Neuronal stem cell (in vitro differentiated cells): ENCODE results near the gene RSPRY1.

Experiments
- DNase-seq: peaks from one replicate; pipeline ENCODE4 v3.0.0-alpha.2; 2013; ENCODE audit warnings: low spot score
- H2AFZ ChIP-seq: one replicate; pipeline ENCODE4 v1.6.1; 2013; ENCODE audit warnings: mild to moderate bottlenecking, low read length, inconsistent platforms
- H2AK5ac ChIP-seq: 2 replicates; pipeline ENCODE4 v1.6.1; 2013; ENCODE audit warnings: low read depth, mild to moderate bottlenecking, inconsistent platforms, low read length, moderate library complexity, mixed read lengths
- H2BK120ac ChIP-seq: 2 replicates; pipeline ENCODE4 v1.6.1; 2013; ENCODE audit warnings: low read depth, mild to moderate bottlenecking, inconsistent platforms, low read length, moderate library complexity, mixed read lengths
- H2BK12ac ChIP-seq: one replicate; pipeline ENCODE4 v1.6.1; 2013; ENCODE audit warnings: low read length, inconsistent platforms
- H2BK15ac ChIP-seq: 2 replicates; pipeline ENCODE4 v1.6.1; 2013; ENCODE audit warnings: mild to moderate bottlenecking, low read length, inconsistent platforms, mixed read lengths
- H2BK5ac ChIP-seq: one replicate; pipeline ENCODE4 v1.6.1; 2013; ENCODE audit warnings: inconsistent platforms, mild to moderate bottlenecking, low read length, moderate library complexity
- H3K14ac ChIP-seq: one replicate; pipeline ENCODE4 v1.6.1; 2013; ENCODE audit warnings: low read length, inconsistent platforms
- H3K18ac ChIP-seq: 2 replicates; pipeline ENCODE4 v1.6.1; 2013; ENCODE audit warnings: low read length, inconsistent platforms
- H3K23ac ChIP-seq: 2 replicates; pipeline ENCODE4 v1.6.1; 2013; ENCODE audit warnings: low read depth, mild to moderate bottlenecking, mixed read lengths, low read length, inconsistent platforms; ENCODE audit not compliant: poor library complexity
- H3K27ac ChIP-seq: replicated peaks from 3 replicates; pipeline ENCODE4 v1.5.1; 2013; ENCODE audit warnings: low read length, inconsistent platforms
- H3K27me3 ChIP-seq, 3 experiments: 2 replicates each; pipeline ENCODE4 v1.6.1; 2013; ENCODE audit warnings: low read length in 3 of 3, mild to moderate bottlenecking in 2 of 3, inconsistent platforms in 1 of 3, low read depth in 1 of 3, mixed read lengths in 1 of 3, moderate library complexity in 1 of 3; ENCODE audit not compliant: control insufficient read depth in 3 of 3, insufficient read depth in 3 of 3
- H3K36me3 ChIP-seq, 2 donors: replicated peaks in 1 of 2; 2 replicates each; pipeline ENCODE4 v1.6.1; 2013; ENCODE audit warnings: low read length in 2 of 2; ENCODE audit not compliant: control insufficient read depth in 2 of 2, insufficient read depth in 2 of 2
- H3K4ac ChIP-seq: 2 replicates; pipeline ENCODE4 v1.6.1; 2013; ENCODE audit warnings: inconsistent platforms, mild to moderate bottlenecking, low read length, moderate library complexity
- H3K4me1 ChIP-seq, 2 donors: 1 replicate in 1 of 2; 2 replicates in 1 of 2; pipeline ENCODE4 v1.6.1; 2013; ENCODE audit warnings: low read length in 2 of 2, low read depth in 1 of 2; ENCODE audit not compliant: control insufficient read depth in 2 of 2, insufficient read depth in 1 of 2
- H3K4me2 ChIP-seq: one replicate; pipeline ENCODE4 v1.6.1; 2013; ENCODE audit warnings: mild to moderate bottlenecking, low read length, inconsistent platforms; ENCODE audit not compliant: insufficient read depth, poor library complexity, severe bottlenecking
- H3K4me3 ChIP-seq, 2 donors: 2 replicates each; pipeline ENCODE4 v1.5.1; 2013; ENCODE audit warnings: low read length in 2 of 2, mild to moderate bottlenecking in 2 of 2, inconsistent platforms in 1 of 2, moderate library complexity in 1 of 2
- H3K79me1 ChIP-seq: one replicate; pipeline ENCODE4 v1.6.1; 2013; ENCODE audit warnings: low read depth, mild to moderate bottlenecking, inconsistent platforms, low read length, moderate library complexity
- H3K9ac ChIP-seq: one replicate; pipeline ENCODE4 v1.6.1; 2013; ENCODE audit warnings: mild to moderate bottlenecking, low read depth, low read length, inconsistent platforms; ENCODE audit not compliant: poor library complexity
- H3K9me3 ChIP-seq, 2 donors: replicated peaks in 1 of 2; 2 replicates each; pipeline versions ENCODE3 to v1.6.1; 2013; ENCODE audit warnings: low read length in 2 of 2, mild to moderate bottlenecking in 2 of 2, inconsistent platforms in 1 of 2, low read depth in 1 of 2, mixed read lengths in 1 of 2, moderate library complexity in 1 of 2; ENCODE audit not compliant: control insufficient read depth in 2 of 2, insufficient read depth in 1 of 2
- H4K8ac ChIP-seq: one replicate; pipeline ENCODE4 v1.6.1; 2013; ENCODE audit warnings: low read depth, mild to moderate bottlenecking, inconsistent platforms, low read length, moderate library complexity
- H4K91ac ChIP-seq: one replicate; pipeline ENCODE4 v1.6.1; 2013; ENCODE audit warnings: low read length, low read depth, mild to moderate bottlenecking, inconsistent platforms; ENCODE audit not compliant: poor library complexity
- WGBS, 2 donors: extraction: QIAGEN DNeasy Blood & Tissue Kit; methylation state at CpG; one replicate each; pipeline ENCODE4 v1.1.7; 2013; ENCODE audit warnings: missing lambda C conversion rate in 2 of 2, mixed read lengths in 1 of 2; ENCODE audit not compliant: insufficient read length in 2 of 2, insufficient replicate concordance in 1 of 2; ENCODE audit errors: extremely low coverage in 2 of 2; 5-methylcytosine and 5-hydroxymethylcytosine counted together

RSPRY1 gene

GRCh38 chr16:57143149-57143921 is 42.8 kb upstream of the RSPRY1 start:
- Histone ChIP-seq H2BK120ac (no peak overlapping the region), H3K4me3 (no peak overlapping the region), H3K4ac (no peak overlapping the region), H3K4me2 (no peak overlapping the region), H4K8ac (no peak overlapping the region), H3K36me3 (peaks cover 0 to 29% of the 10 kb centered on the region in 2 donors), H3K23ac (no peak overlapping the region), H3K4me1 (peaks cover 23 to 49% of the 10 kb centered on the region in 2 donors), H2BK15ac (no peak overlapping the region), H2BK12ac (peak overlapping the region; percentile 24), H3K79me1 (no peaks in the 10 kb centered on the region), H2AK5ac (peak overlapping the region; percentile 16), H2AFZ (no peak overlapping the region), H2BK5ac (no peak overlapping the region), H4K91ac (peak overlapping the region; percentile 28), H3K27me3 (no peaks in the 10 kb centered on the region), H3K9me3 (no peaks in the 10 kb centered on the region), H3K14ac (peak overlapping the region; percentile 60), H3K27ac (no peak overlapping the region), H3K18ac (peak overlapping the region; percentile 78), H3K9ac (peak overlapping the region; percentile 10)
- WGBS, 2 donors, result no CpG with 5 or more reads among the region's 14 CpGs
- no peak for DNase-seq

- H3K9me3 ChIP-seq, result no peaks in the 10 kb centered on the region
These were observed 42.1 kb upstream of the RSPRY1 start for GRCh38 chr16:57144027-57144426.

GRCh38 chr16:57145046-57146021 is 40.8 kb upstream of the RSPRY1 start:
- H4K8ac ChIP-seq, result no peak overlapping the region
- H3K4me3 ChIP-seq, result no peak overlapping the region
- H3K9ac ChIP-seq, result no peak overlapping the region
- H3K9me3 ChIP-seq, result no peaks in the 10 kb centered on the region
- no peaks in the 10 kb centered on the region for H3K79me1 ChIP-seq
- no peak overlapping the region for H2BK15ac ChIP-seq
- no peak overlapping the region for H4K91ac ChIP-seq
- H3K4ac ChIP-seq, result no peak overlapping the region
- peaks cover 23 to 52% of the 10 kb centered on the region in 2 donors for H3K4me1 ChIP-seq
- no peak overlapping the region for H3K4me2 ChIP-seq
- no peaks in the 10 kb centered on the region for H3K27me3 ChIP-seq
- peak overlapping the region; percentile 2 for H2AK5ac ChIP-seq
- no peak overlapping the region for H2BK5ac ChIP-seq
- WGBS, 2 donors, result no CpG with 5 or more reads among the region's 14 CpGs
- H3K36me3 ChIP-seq, result peaks cover 2 to 41% of the 10 kb centered on the region in 2 donors
- no peak overlapping the region for H2BK12ac ChIP-seq
- no peak overlapping the region for H2AFZ ChIP-seq
- H3K27ac ChIP-seq, result no peak overlapping the region
- no peak overlapping the region for H3K23ac ChIP-seq
- no peak for DNase-seq
- no peak overlapping the region for H2BK120ac ChIP-seq
- H3K14ac ChIP-seq, result no peak overlapping the region
- H3K18ac ChIP-seq, result peak overlapping the region; percentile 76

More at GRCh38 chr16:57144027-57144426, 42.1 kb upstream of the RSPRY1 start:
- no peak overlapping the region for H3K27ac ChIP-seq
- H3K4ac ChIP-seq, result no peak overlapping the region
- no peak overlapping the region for H2BK12ac ChIP-seq
- no peak overlapping the region for H3K14ac ChIP-seq
- no peak overlapping the region for H4K91ac ChIP-seq
- H3K18ac ChIP-seq, result no peak overlapping the region
- no peak overlapping the region for H3K4me2 ChIP-seq
- peaks cover 23 to 52% of the 10 kb centered on the region in 2 donors for H3K4me1 ChIP-seq
- no peak for DNase-seq
- H3K79me1 ChIP-seq, result no peaks in the 10 kb centered on the region
- H2BK15ac ChIP-seq, result no peak overlapping the region
- no peak overlapping the region for H2AFZ ChIP-seq
- H3K4me3 ChIP-seq, result no peak overlapping the region
- no CpG with 5 or more reads among the region's 2 CpGs for WGBS, 2 donors
- H2AK5ac ChIP-seq, result no peak overlapping the region
- no peak overlapping the region for H4K8ac ChIP-seq
- peaks cover 0 to 32% of the 10 kb centered on the region in 2 donors for H3K36me3 ChIP-seq
- H3K23ac ChIP-seq, result no peak overlapping the region
- no peaks in the 10 kb centered on the region for H3K27me3 ChIP-seq
- no peak overlapping the region for H3K9ac ChIP-seq
- H2BK5ac ChIP-seq, result no peak overlapping the region
- H2BK120ac ChIP-seq, result no peak overlapping the region
